ENCODE data around the gene LAD1. TPM values are rescaled to one million over a fixed set of nuclear protein-coding genes. Genes with fewer than 3 reads are reported as not detected.

LAD1 gene
- total and polyA plus RNA-seq, 2 donors (not counting 1 experiment from before 2014, with no cell fraction given): 0.10 TPM; not detected in 1

DNA sequence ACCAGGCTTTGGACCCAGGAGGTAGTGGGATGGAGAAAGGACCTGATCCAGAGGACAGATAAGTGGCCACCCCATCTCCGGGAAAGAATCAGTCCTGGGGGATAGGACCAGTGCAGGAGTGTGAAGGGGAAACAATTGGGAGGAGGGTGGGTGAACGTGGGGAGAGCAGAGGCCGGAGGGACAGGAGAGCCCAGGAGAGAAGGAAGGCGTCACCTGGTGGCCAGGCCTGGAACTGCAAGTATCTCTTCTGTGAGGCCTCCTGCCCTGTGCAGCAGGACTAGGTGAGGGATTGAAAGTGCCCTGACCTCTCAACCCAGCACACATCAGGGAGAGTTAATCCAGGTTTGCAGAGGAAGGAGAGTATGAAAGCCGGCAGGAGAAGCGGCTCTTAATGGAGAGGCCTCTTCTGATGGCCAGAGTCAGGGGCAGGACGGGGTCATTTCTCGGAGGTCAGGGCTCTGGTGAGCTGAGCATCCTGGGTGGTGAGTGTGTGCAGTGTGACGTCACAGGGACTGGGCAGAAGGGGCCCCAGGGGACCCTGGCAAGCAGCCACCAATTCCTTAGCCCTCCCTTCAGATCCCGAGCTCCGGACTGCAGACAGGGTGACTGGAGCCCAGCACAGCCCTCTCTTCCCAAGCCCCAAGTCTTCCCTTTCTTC lies 9.2 kb upstream of the LAD1 start:
- Mint-ChIP-seq H3K4me3 (no peak overlapping the region), H3K27ac (no peak overlapping the region), H3K9me3 (ENCODE audit: insufficient read depth) (no peaks in the 10 kb centered on the region), H3K4me1 (no peaks in the 10 kb centered on the region), H3K27me3 (peaks cover 17% of the 10 kb centered on the region)
- Histone ChIP-seq H3K9me3 (ENCODE audit: control extremely low read depth in 1 of 3, control insufficient read depth in 2 of 3, insufficient read depth in 1 of 3, low read length in 2 of 3) (no peaks in the 10 kb centered on the region), H3K27me3 (replicated peaks in 1 of 4; ENCODE audit: control extremely low read depth in 1 of 4, control insufficient read depth in 3 of 4, insufficient read depth in 4 of 4, low read length in 3 of 4) (peaks cover 0 to 4% (median 0%) of the 10 kb centered on the region in 4 experiments), H4K20me1 (ENCODE audit: control insufficient read depth, insufficient read depth, low read length, poor library complexity, severe bottlenecking) (no peaks in the 10 kb centered on the region), H3K79me2 (ENCODE audit: control insufficient read depth, insufficient read depth, low read length) (no peaks in the 10 kb centered on the region), H3K4me2 (replicated peaks; ENCODE audit: low read depth, low read length, poor library complexity, severe bottlenecking) (no peak overlapping the region), H3K36me3 (replicated peaks in 1 of 2; ENCODE audit: control extremely low read depth in 1 of 2, control insufficient read depth in 1 of 2, extremely low read depth in 1 of 2, insufficient read depth in 2 of 2, low read length in 1 of 2) (no peaks in the 10 kb centered on the region), H3K9ac (ENCODE audit: low read length) (no peak overlapping the region), H3K4me1 (ENCODE audit: control insufficient read depth in 2 of 2, insufficient read depth in 2 of 2, low read length in 2 of 2) (no peaks in the 10 kb centered on the region), H3K27ac (ENCODE audit: low read length in 2 of 2) (no peak overlapping the region), H3K4me3 (ENCODE audit: control extremely low read depth in 1 of 5, extremely low read depth in 1 of 5, insufficient read depth in 1 of 5, low read depth in 2 of 5, low read length in 4 of 5) (no peak overlapping the region), H2AFZ (ENCODE audit: insufficient read depth, low read depth, low read length, poor library complexity, severe bottlenecking) (no peak overlapping the region)
- 47% methylated on average over 11 of the region's 11 CpGs for WGBS (ENCODE audit: insufficient coverage)
- peak; percentile 49 for ATAC-seq (ENCODE audit: low read depth)
- intact Hi-C loops (cut with micrococcal nuclease): no loop called here
- CTCF ChIA-PET: no interaction called here
- POLR2A ChIA-PET: no interaction called here
- no peak for TF ChIP-seq EZH2 (IDR thresholded peaks at IDR 0.05; ENCODE audit: borderline replicate concordance, insufficient read depth, low read depth, low read length, poor library complexity, severe bottlenecking)
- TF ChIP-seq, protein P1, sequence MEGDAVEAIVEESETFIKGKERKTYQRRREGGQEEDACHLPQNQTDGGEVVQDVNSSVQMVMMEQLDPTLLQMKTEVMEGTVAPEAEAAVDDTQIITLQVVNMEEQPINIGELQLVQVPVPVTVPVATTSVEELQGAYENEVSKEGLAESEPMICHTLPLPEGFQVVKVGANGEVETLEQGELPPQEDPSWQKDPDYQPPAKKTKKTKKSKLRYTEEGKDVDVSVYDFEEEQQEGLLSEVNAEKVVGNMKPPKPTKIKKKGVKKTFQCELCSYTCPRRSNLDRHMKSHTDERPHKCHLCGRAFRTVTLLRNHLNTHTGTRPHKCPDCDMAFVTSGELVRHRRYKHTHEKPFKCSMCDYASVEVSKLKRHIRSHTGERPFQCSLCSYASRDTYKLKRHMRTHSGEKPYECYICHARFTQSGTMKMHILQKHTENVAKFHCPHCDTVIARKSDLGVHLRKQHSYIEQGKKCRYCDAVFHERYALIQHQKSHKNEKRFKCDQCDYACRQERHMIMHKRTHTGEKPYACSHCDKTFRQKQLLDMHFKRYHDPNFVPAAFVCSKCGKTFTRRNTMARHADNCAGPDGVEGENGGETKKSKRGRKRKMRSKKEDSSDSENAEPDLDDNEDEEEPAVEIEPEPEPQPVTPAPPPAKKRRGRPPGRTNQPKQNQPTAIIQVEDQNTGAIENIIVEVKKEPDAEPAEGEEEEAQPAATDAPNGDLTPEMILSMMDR (IDR thresholded peaks at IDR 0.05): peak; percentile 92
- DNase-seq: peak; percentile 64

DNA sequence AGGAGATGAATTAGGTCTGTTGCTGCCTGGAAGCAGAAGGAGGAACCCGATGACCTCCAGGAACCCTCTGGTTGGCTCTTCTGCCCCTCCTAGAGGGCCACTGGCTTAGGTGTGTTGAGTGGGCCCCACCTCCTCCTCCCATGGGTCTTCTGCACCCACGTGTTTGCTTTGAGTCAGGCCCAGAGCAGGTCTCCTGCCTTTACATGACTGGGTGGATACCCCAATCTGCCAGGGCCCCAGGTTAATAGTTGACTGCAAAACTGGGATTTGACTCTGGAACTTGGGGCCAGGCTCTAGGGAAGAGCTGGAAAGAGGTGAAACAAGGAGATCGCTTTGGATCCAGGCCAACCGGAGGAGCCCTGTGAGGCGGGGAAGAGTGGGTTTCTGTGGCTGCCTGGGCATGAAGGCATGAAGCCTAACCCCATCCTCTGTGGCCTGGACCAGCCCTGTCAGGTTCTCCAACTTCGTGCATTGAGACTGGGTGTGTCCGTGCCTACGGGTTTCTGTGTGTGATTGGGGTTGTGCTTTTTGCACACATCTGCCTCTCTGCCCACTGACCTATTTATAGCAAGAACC lies 7.8 kb upstream of the LAD1 start:
- Histone ChIP-seq H3K27ac (ENCODE audit: low read length in 2 of 2) (no peak overlapping the region), H3K4me2 (replicated peaks; ENCODE audit: low read depth, low read length, poor library complexity, severe bottlenecking) (no peak overlapping the region), H3K9ac (ENCODE audit: low read length) (no peak overlapping the region), H4K20me1 (ENCODE audit: control insufficient read depth, insufficient read depth, low read length, poor library complexity, severe bottlenecking) (no peaks in the 10 kb centered on the region), H3K9me3 (ENCODE audit: control extremely low read depth in 1 of 3, control insufficient read depth in 2 of 3, insufficient read depth in 1 of 3, low read length in 2 of 3) (no peaks in the 10 kb centered on the region), H2AFZ (ENCODE audit: insufficient read depth, low read depth, low read length, poor library complexity, severe bottlenecking) (no peak overlapping the region), H3K4me3 (ENCODE audit: control extremely low read depth in 1 of 5, extremely low read depth in 1 of 5, insufficient read depth in 1 of 5, low read depth in 2 of 5, low read length in 4 of 5) (no peak overlapping the region), H3K27me3 (replicated peaks in 1 of 4; ENCODE audit: control extremely low read depth in 1 of 4, control insufficient read depth in 3 of 4, insufficient read depth in 4 of 4, low read length in 3 of 4) (peaks cover 0 to 4% (median 0%) of the 10 kb centered on the region in 4 experiments), H3K4me1 (ENCODE audit: control insufficient read depth in 2 of 2, insufficient read depth in 2 of 2, low read length in 2 of 2) (no peaks in the 10 kb centered on the region), H3K36me3 (replicated peaks in 1 of 2; ENCODE audit: control extremely low read depth in 1 of 2, control insufficient read depth in 1 of 2, extremely low read depth in 1 of 2, insufficient read depth in 2 of 2, low read length in 1 of 2) (no peaks in the 10 kb centered on the region), H3K79me2 (ENCODE audit: control insufficient read depth, insufficient read depth, low read length) (no peaks in the 10 kb centered on the region)
- Mint-ChIP-seq H3K27ac (no peak overlapping the region), H3K27me3 (peaks cover 17% of the 10 kb centered on the region), H3K4me3 (no peak overlapping the region), H3K4me1 (no peaks in the 10 kb centered on the region), H3K9me3 (ENCODE audit: insufficient read depth) (no peaks in the 10 kb centered on the region)
- intact Hi-C loops (cut with micrococcal nuclease): no loop called here
- 80% methylated on average over 6 of the region's 8 CpGs for WGBS (ENCODE audit: insufficient coverage)
- no peak for DNase-seq
- CTCF ChIA-PET: interaction anchor here (1.8 kb wide), 1 partner anchor 12 kb away, joined by 4 read pairs; no protein-coding TSS in a partner anchor
- TF ChIP-seq, protein P1 (IDR thresholded peaks at IDR 0.05): no peak
- TF ChIP-seq EZH2 (IDR thresholded peaks at IDR 0.05; ENCODE audit: borderline replicate concordance, insufficient read depth, low read depth, low read length, poor library complexity, severe bottlenecking): no peak
- no peak for ATAC-seq (ENCODE audit: low read depth)
- POLR2A ChIA-PET: no interaction called here

Data from B cell (primary cell).